Measurements from ENCODE around the gene PP2D1. TPM values are rescaled to one million over a fixed set of nuclear protein-coding genes. Genes with fewer than 3 reads are reported as not detected.

Gene PP2D1
- total and polyA plus RNA-seq, 2 donors (not counting 3 experiments of a cell fraction or from before 2014, with no cell fraction given), result not detected

GRCh38 chr3:19947549-19948225, 64.4 kb downstream of the PP2D1 start:
- FAIRE-seq (no peak), DNase-seq (ENCODE audit: low read depth, low spot score) (peak; percentile 62)
- Histone ChIP-seq H3K27ac (ENCODE audit: insufficient read depth, low read depth, low read length) (peak overlapping the region; percentile 97), H2AFZ (ENCODE audit: low read depth, low read length) (peak overlapping the region; percentile 7), H3K27me3 (ENCODE audit: control insufficient read depth in 2 of 2, insufficient read depth in 2 of 2, low read length in 2 of 2) (no peaks in the 10 kb centered on the region), H3K9ac (replicated peaks; ENCODE audit: extremely low read depth, insufficient read depth, low read length) (peak overlapping the region; percentile 97), H3K9me1 (replicated peaks; ENCODE audit: control insufficient read depth, extremely low read depth, insufficient read depth, low read length) (no peaks in the 10 kb centered on the region), H3K4me3 (replicated peaks in 1 of 3; ENCODE audit: insufficient read depth in 1 of 3, low read depth in 1 of 3, low read length in 3 of 3) (peak overlapping the region; percentile 88 to 100 (median 93)), H3K36me3 (ENCODE audit: control insufficient read depth in 2 of 2, extremely low read depth in 1 of 2, insufficient read depth in 2 of 2, low read length in 2 of 2) (peaks cover 2 to 6% of the 10 kb centered on the region in 2 experiments), H3K9me3 (replicated peaks; ENCODE audit: control insufficient read depth, insufficient read depth, low read length) (no peaks in the 10 kb centered on the region), H3K4me2 (ENCODE audit: insufficient read depth, low read length) (peak overlapping the region; percentile 99), H4K20me1 (replicated peaks; ENCODE audit: control insufficient read depth, extremely low read depth, insufficient read depth, low read length) (no peaks in the 10 kb centered on the region), H3K79me2 (ENCODE audit: control insufficient read depth, insufficient read depth, low read length) (peaks cover 53% of the 10 kb centered on the region), H3K4me1 (ENCODE audit: control insufficient read depth, extremely low read depth, insufficient read depth, low read length) (peaks cover 23% of the 10 kb centered on the region)
- POLR2A ChIA-PET, result interaction anchor here (1.2 kb wide), 1 partner anchor 59 kb away, joined by 3 read pairs; no protein-coding TSS in a partner anchor
- TSS peak; percentile 41 for BruUV-seq (replicated peaks)
- intact Hi-C loops (cut with micrococcal nuclease), result loop anchor here (1.0 to 5.0 kb wide), 8 partner anchors 58 to 1725 kb away; partner anchors contain the start of gene SGO1
- dilution Hi-C loops (cut with MboI; ENCODE audit: extremely low pct_ligation_motif_present, low sequenced_read_pairs), result no loop called here
- CTCF ChIA-PET, result interaction anchor here (0.6 to 1.9 kb wide), 2 partner anchors 61 to 81 kb away, joined by 3 to 5 read pairs; no protein-coding TSS in a partner anchor
- TF ChIP-seq GATA2 (IDR thresholded peaks at IDR 0.05; ENCODE audit: insufficient read depth, insufficient read length, low read depth, low read length), result no peak
- no peak for TF ChIP-seq JUN (IDR thresholded peaks at IDR 0.05; ENCODE audit: borderline replicate concordance, insufficient read depth, insufficient read length, low read depth)
- peak; percentile 36 for TF ChIP-seq FOS (IDR thresholded peaks at IDR 0.05; ENCODE audit: borderline replicate concordance, insufficient read depth, low read length)
- no peak for TF ChIP-seq EZH2 (IDR thresholded peaks at IDR 0.05; ENCODE audit: borderline replicate concordance, low read depth, low read length, severe bottlenecking)
- TF ChIP-seq POLR2A (IDR thresholded peaks at IDR 0.05; ENCODE audit: low read depth, low read length), result no peak
